HFF-Myc (cell line): Measurements from ENCODE around the gene KCNC4.

Experiments
- DNase-seq: peaks from one replicate; pipeline ENCODE4 v3.0.0-alpha.2; 2011; ENCODE audit warnings: low read depth; ENCODE audit errors: extremely low read depth
- H3K4me3 ChIP-seq: replicated peaks from 2 replicates; pipeline ENCODE4 v1.5.1; 2011; ENCODE audit warnings: low read depth, mild to moderate bottlenecking, control low read depth, low read length
- TF ChIP-seq, protein P1 (sequence below): IDR thresholded peaks from 2 replicates; pipeline ENCODE4 v1.5.1; 2012; ENCODE audit warnings: mild to moderate bottlenecking, low read depth, low read length, control low read depth; ENCODE audit errors: missing control alignments

The KCNC4 gene

DNA sequence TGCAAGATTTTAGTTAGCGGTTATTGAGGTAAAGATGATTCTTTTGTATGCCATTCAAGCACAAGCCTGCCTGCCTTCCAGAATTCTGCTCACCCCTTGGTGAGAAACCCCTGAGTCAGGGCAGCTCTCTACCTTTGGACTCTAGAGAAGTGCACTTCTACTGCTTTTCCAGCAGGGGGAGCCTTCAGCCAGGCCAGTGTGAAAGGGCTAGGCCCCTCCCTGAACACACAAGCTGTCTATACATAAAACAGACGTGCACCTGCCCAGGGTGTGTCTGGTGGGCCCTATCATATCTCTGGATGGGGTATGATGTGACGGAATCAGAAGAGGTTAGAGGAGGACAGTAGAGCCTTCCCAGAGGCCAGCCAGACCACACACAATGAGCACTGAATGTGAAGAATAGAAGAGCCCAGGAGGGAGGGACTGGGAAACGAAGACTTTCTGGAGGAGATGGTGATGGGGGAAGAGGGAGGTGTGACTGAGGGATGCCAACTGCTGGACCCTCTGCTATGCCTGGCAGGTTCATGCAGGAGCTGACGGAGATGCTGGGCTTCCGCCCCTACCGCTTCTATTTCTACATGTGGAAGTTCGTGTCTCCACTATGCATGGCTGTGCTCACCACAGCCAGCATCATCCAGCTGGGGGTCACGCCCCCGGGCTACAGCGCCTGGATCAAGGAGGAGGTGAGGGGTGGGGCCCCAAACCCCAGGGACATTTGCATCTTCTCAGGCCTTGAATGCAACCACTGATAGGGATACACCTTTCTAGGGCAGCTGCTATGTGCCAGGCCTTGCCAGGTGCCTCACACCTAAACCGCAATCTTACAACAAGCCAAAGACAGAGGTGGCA is 13.0 kb upstream of the KCNC4 start:
- H3K4me3 ChIP-seq: no peak overlapping the region
- TF ChIP-seq, protein P1, sequence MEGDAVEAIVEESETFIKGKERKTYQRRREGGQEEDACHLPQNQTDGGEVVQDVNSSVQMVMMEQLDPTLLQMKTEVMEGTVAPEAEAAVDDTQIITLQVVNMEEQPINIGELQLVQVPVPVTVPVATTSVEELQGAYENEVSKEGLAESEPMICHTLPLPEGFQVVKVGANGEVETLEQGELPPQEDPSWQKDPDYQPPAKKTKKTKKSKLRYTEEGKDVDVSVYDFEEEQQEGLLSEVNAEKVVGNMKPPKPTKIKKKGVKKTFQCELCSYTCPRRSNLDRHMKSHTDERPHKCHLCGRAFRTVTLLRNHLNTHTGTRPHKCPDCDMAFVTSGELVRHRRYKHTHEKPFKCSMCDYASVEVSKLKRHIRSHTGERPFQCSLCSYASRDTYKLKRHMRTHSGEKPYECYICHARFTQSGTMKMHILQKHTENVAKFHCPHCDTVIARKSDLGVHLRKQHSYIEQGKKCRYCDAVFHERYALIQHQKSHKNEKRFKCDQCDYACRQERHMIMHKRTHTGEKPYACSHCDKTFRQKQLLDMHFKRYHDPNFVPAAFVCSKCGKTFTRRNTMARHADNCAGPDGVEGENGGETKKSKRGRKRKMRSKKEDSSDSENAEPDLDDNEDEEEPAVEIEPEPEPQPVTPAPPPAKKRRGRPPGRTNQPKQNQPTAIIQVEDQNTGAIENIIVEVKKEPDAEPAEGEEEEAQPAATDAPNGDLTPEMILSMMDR: peak; percentile 99
- no peak for DNase-seq

DNA sequence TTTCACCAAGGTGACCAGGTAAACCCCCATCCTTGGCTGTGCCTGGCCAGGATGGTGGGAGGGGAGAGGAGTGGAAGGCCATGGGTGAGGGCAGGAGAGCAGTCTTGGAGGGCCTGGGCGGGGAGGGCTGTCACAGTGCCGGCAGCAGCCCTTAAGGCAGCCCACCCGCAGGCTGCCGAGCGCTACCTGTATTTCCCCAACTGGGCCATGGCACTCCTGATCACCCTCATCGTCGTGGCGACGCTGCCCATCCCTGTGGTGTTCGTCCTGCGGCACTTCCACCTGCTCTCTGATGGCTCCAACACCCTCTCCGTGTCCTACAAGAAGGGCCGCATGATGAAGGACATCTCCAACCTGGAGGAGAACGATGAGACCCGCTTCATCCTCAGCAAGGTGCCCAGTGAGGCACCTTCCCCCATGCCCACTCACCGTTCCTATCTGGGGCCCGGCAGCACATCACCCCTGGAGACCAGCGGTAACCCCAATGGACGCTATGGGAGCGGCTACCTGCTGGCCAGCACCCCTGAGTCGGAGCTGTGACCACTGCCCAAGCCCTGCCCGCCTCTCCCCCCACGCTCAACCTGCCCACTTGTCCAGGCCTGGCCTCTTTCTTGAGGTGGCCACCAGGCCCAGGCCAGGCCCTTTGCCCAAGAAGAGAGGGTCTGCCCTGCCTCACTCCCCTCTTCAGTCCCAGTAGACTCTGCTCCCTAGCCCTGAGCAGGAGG is 12.0 kb upstream of the KCNC4 start:
- TF ChIP-seq, protein P1: no peak
- no peak overlapping the region for H3K4me3 ChIP-seq
- no peak for DNase-seq

DNA sequence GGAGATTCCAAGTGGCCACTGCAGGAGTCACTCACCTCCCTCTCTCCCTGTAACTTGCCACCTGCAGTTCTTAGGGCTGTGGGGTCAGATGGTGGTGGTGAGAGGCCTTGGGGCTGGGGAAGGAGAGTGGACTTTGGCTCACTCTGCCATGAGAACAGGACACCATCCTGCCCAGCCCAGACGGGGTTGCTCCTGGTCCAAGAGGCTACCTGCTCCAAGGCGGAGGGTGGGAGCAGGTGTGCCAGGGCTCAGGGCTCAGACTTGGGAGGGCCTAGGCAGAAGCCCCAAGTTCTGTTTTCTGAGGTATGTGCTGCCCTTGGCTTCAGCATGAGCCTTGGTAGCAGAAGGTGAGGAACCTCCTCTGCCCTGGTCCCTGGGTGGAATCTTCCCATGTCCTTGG is 11.4 kb upstream of the KCNC4 start:
- TF ChIP-seq, protein P1: no peak
- DNase-seq: no peak
- no peak overlapping the region for H3K4me3 ChIP-seq

DNA sequence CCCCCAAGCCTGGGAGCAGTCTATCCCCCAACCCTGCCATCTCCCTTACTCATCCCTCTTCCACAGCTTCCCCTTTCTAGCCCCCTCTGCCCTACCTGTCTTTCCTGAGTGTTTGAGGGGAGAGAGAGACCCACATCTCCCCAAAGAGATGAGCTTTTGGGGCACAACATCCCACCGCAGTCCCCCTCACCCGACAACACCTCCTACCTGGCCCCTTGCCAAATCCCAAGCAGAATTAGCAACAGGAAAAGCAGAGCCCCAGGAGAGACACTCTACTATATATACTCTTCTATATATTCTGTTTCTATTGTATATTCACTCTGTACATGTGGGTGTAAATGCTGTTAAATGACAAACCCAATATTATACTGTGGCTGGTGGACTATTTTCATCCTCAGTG is 9.9 kb upstream of the KCNC4 start:
- TF ChIP-seq, protein P1: no peak
- DNase-seq: no peak
- H3K4me3 ChIP-seq: no peak overlapping the region

DNA sequence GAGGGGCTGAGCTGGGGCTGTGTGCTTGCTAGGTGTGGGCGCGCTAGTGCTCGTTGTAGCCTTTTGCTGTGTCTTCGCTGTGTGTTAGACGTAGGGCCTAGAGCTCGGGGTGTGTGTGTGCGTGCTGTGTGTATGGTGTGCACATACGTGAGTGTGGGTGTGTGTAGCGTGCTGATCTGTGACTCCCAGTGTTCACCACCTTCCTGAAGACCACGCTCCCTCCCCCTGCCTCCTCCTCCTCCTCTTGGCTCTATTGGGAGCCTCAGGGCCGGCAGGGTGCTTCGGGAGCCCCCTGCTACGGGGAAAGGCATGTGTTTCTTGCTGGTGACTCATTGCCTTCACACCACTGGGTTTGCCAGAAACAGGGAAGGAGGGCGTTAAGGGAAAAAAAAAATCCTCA is 9.4 kb upstream of the KCNC4 start:
- H3K4me3 ChIP-seq: no peak overlapping the region
- DNase-seq: no peak
- TF ChIP-seq, protein P1: no peak

DNA sequence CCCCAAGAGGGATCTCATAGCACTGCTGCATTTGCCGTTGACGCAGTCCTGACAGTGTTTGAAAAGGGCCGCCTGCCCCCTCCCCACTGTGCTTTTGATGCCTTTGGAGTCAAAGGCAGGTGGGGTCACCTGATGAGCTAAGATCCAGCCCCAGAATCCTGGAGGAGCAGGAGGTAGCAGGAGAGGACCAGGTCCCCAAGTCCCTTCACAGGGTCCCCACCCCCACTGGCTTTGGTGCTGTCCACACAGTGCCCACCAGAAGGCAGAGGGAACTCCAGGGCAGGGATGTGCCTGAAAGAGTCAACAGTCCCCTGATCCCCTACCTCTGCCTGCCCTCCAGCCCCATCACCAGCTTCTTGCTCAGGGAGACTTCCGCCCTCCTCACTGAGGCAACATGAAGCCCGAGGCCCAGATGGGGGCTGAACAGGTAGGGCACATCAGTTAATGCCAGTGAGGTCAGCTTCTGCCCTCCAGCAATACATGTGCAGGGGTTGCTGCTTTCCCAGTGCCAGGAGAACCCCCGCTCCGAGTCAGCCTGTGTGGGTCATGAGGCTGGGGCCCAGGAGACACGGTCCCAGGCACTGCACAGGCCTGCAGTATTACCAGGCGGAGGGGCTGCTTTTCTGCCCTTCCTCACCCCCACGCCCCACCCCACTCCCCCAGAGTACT is 8.8 kb upstream of the KCNC4 start:
- TF ChIP-seq, protein P1: no peak
- H3K4me3 ChIP-seq: no peak overlapping the region
- no peak for DNase-seq
